ENCODE data around the gene KIF22. TPM values are rescaled to one million over a fixed set of nuclear protein-coding genes. Genes with fewer than 3 reads are reported as not detected.

The KIF22 gene
- total and polyA plus RNA-seq, 2 donors (not counting 1 experiment from before 2014, with no cell fraction given), result 12.3 to 17.7 TPM

DNA sequence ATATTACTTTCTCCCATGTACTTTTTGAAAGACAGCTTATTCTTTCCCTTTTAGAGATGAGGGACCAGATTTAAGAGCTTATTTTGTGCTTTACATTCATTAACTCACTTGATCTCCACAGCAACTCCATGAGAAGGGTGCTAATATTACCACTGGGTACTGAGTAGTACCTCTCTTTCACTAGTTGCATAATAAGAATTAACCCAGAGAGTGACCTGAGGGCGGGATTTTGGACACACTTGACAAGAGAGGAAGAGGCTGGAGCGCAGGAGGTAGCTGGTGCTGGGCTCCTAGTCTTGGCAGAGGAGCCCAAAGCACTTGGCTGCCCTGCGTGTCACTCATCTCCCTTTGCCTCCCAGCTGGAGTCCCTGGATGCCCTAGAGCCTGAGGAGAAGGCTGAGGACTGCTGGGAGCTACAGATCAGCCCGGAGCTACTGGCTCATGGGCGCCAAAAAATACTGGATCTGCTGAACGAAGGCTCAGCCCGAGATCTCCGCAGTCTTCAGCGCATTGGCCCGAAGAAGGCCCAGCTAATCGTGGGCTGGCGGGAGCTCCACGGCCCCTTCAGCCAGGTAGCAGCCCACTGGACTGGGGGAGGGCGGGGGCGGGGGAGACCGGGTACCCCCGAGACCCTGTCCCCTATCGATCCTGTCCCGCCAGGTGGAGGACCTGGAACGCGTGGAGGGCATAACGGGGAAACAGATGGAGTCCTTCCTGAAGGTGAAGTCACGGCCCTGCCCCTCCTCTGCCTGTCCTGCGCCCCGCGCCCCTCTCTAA lies 14.1 kb downstream of the KIF22 start:
- Histone ChIP-seq H3K4me1 (ENCODE audit: control insufficient read depth, extremely low read depth, insufficient read depth, low read length) (peaks cover 14% of the 10 kb centered on the region), H2AFZ (ENCODE audit: low read length) (peak overlapping the region; percentile 68), H3K9me3 (ENCODE audit: control insufficient read depth, insufficient read depth, low read depth, low read length) (no peaks in the 10 kb centered on the region), H3K9ac (ENCODE audit: insufficient read depth, low read length) (peak overlapping the region; percentile 88), H3K4me3 (replicated peaks in 1 of 4; ENCODE audit: control extremely low read depth in 1 of 4, insufficient read depth in 1 of 4, low read depth in 3 of 4, low read length in 4 of 4) (peak overlapping the region; percentile 82 to 89 (median 84)), H3K27ac (ENCODE audit: insufficient read depth, low read length) (peak overlapping the region; percentile 95), H4K20me1 (ENCODE audit: control insufficient read depth, extremely low read depth, insufficient read depth, low read length) (no peaks in the 10 kb centered on the region), H3K36me3 (ENCODE audit: control insufficient read depth, insufficient read depth, low read length) (peaks cover 17% of the 10 kb centered on the region), H3K27me3 (ENCODE audit: control insufficient read depth, insufficient read depth, low read length) (no peaks in the 10 kb centered on the region), H3K4me2 (ENCODE audit: extremely low read depth, insufficient read depth, low read length) (peak overlapping the region; percentile 95), H3K79me2 (ENCODE audit: control insufficient read depth, insufficient read depth, low read length) (peaks cover 23% of the 10 kb centered on the region)
- DNase-seq (ENCODE audit: low read depth in 2 of 2), result peak in 1 of 2 donors; percentile 33
- TF ChIP-seq, protein P1, sequence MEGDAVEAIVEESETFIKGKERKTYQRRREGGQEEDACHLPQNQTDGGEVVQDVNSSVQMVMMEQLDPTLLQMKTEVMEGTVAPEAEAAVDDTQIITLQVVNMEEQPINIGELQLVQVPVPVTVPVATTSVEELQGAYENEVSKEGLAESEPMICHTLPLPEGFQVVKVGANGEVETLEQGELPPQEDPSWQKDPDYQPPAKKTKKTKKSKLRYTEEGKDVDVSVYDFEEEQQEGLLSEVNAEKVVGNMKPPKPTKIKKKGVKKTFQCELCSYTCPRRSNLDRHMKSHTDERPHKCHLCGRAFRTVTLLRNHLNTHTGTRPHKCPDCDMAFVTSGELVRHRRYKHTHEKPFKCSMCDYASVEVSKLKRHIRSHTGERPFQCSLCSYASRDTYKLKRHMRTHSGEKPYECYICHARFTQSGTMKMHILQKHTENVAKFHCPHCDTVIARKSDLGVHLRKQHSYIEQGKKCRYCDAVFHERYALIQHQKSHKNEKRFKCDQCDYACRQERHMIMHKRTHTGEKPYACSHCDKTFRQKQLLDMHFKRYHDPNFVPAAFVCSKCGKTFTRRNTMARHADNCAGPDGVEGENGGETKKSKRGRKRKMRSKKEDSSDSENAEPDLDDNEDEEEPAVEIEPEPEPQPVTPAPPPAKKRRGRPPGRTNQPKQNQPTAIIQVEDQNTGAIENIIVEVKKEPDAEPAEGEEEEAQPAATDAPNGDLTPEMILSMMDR (conservative IDR thresholded peaks at IDR 0.05 in 1 of 2, IDR thresholded peaks at IDR 0.05 in 1 of 2; ENCODE audit: low read depth in 1 of 2, low read length in 2 of 2), result no peak
- TF ChIP-seq EZH2 (IDR thresholded peaks at IDR 0.05; ENCODE audit: low read length, missing control alignments), result no peak

DNA sequence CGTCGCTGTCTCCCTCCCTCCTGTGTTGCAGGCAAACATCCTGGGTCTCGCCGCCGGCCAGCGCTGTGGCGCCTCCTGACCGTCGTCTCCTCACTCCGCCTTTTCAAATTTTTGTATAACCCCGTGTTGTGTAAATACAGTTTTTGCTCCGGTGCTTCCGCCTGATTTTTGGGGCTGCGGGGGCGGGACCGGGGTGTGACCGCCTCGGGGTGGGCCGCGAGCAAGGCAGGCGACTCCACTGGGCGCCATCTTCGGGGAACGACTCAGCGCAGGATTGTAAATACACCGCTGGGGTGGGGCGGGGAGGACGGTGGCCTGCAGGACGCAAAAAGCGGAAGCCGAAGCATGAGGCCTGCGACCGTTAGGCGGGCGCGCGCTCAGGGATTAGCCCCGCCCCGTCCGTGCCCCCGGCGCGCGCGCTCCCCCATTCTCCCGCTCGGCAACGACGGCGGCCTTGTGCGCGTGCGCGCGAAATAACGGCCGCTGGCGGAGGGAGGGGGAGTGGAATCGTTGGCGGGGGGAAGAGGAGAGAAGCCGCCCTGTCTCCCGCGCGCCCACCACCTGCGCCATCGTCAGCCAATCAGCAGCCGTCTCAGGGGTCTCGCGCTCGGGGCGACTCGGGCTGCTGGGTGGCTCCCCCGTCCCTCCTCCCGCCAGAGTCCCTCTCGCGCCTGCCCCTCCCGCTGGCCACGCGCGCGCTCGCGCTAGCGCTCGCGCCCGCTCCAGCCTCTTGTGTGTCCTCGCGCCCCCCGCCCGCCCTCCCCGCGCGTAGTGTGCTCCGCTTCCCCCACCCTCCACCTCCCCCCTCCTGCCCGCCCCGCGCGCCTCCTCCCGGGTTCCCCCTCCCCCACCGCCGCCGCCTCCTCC lies 14.9 kb downstream of the KIF22 start:
- H3K27ac ChIP-seq (ENCODE audit: insufficient read depth, low read length), result peak overlapping the region; percentile 95
- H3K79me2 ChIP-seq (ENCODE audit: control insufficient read depth, insufficient read depth, low read length), result peaks cover 28% of the 10 kb centered on the region
- DNase-seq (ENCODE audit: low read depth in 2 of 2), result peak; percentile 98
- TF ChIP-seq EZH2 (IDR thresholded peaks at IDR 0.05; ENCODE audit: low read length, missing control alignments), result no peak
- TF ChIP-seq, protein P1 (conservative IDR thresholded peaks at IDR 0.05 in 1 of 2, IDR thresholded peaks at IDR 0.05 in 1 of 2; ENCODE audit: low read depth in 1 of 2, low read length in 2 of 2), result peak in 1 of 2 donors; percentile 5
- H3K4me1 ChIP-seq (ENCODE audit: control insufficient read depth, extremely low read depth, insufficient read depth, low read length), result peaks cover 17% of the 10 kb centered on the region
- peak overlapping the region; percentile 82 to 89 (median 84) for H3K4me3 ChIP-seq (replicated peaks in 1 of 4; ENCODE audit: control extremely low read depth in 1 of 4, insufficient read depth in 1 of 4, low read depth in 3 of 4, low read length in 4 of 4)
- peak overlapping the region; percentile 88 for H3K9ac ChIP-seq (ENCODE audit: insufficient read depth, low read length)
- H4K20me1 ChIP-seq (ENCODE audit: control insufficient read depth, extremely low read depth, insufficient read depth, low read length), result no peaks in the 10 kb centered on the region
- no peaks in the 10 kb centered on the region for H3K27me3 ChIP-seq (ENCODE audit: control insufficient read depth, insufficient read depth, low read length)
- peaks cover 15% of the 10 kb centered on the region for H3K36me3 ChIP-seq (ENCODE audit: control insufficient read depth, insufficient read depth, low read length)
- H2AFZ ChIP-seq (ENCODE audit: low read length), result peak overlapping the region; percentile 68
- peak overlapping the region; percentile 95 for H3K4me2 ChIP-seq (ENCODE audit: extremely low read depth, insufficient read depth, low read length)
- no peaks in the 10 kb centered on the region for H3K9me3 ChIP-seq (ENCODE audit: control insufficient read depth, insufficient read depth, low read depth, low read length)

GRCh38 chr16:29806099-29806579 lies 15.6 kb downstream of the KIF22 start, which contains the start of gene MAZ:
TSS of gene MAZ (plus strand) at chr16:29806529. CDS start at chr16:29806702, 173 bp downstream.
- Histone ChIP-seq H2AFZ (ENCODE audit: low read length) (peak within 1 kb of the TSS; percentile 24), H3K27ac (ENCODE audit: insufficient read depth, low read length) (peak within 1 kb of the TSS; percentile 95), H3K4me2 (ENCODE audit: extremely low read depth, insufficient read depth, low read length) (peak within 1 kb of the TSS; percentile 92), H3K27me3 (ENCODE audit: control insufficient read depth, insufficient read depth, low read length) (no peaks in the 10 kb centered on the region), H3K36me3 (ENCODE audit: control insufficient read depth, insufficient read depth, low read length) (peaks cover 14% of the 10 kb centered on the region), H3K9me3 (ENCODE audit: control insufficient read depth, insufficient read depth, low read depth, low read length) (no peaks in the 10 kb centered on the region), H3K4me3 (replicated peaks in 1 of 4; ENCODE audit: control extremely low read depth in 1 of 4, insufficient read depth in 1 of 4, low read depth in 3 of 4, low read length in 4 of 4) (peak within 1 kb of the TSS; percentile 54 to 83 (median 78)), H4K20me1 (ENCODE audit: control insufficient read depth, extremely low read depth, insufficient read depth, low read length) (no peaks in the 10 kb centered on the region), H3K79me2 (ENCODE audit: control insufficient read depth, insufficient read depth, low read length) (peaks cover 29% of the 10 kb centered on the region), H3K9ac (ENCODE audit: insufficient read depth, low read length) (peak within 1 kb of the TSS; percentile 88), H3K4me1 (ENCODE audit: control insufficient read depth, extremely low read depth, insufficient read depth, low read length) (peaks cover 20% of the 10 kb centered on the region)
- TF ChIP-seq, protein P1 (conservative IDR thresholded peaks at IDR 0.05 in 1 of 2, IDR thresholded peaks at IDR 0.05 in 1 of 2; ENCODE audit: low read depth in 1 of 2, low read length in 2 of 2), result no peak
- no peak for TF ChIP-seq EZH2 (IDR thresholded peaks at IDR 0.05; ENCODE audit: low read length, missing control alignments)
- DNase-seq (ENCODE audit: low read depth in 2 of 2), result peak in 1 of 2 donors; percentile 94

Measured in fibroblast of lung (primary cell).